Measurements from ENCODE around the gene AIG1.

AIG1 gene

GRCh38 chr6:143140767-143141166 is 80.1 kb downstream of the AIG1 start:
- Histone ChIP-seq H3K4me3 (ENCODE audit: low read length) (no peak overlapping the region), H3F3A (ENCODE audit: insufficient read depth, low read length) (no peaks in the 10 kb centered on the region), H2AFZ (ENCODE audit: low read length) (no peak overlapping the region), H3K9ac (ENCODE audit: low read length) (no peak overlapping the region), H3K4me2 (ENCODE audit: low read depth, low read length) (no peak overlapping the region), H3K36me3 (replicated peaks; ENCODE audit: insufficient read depth, low read length) (no peaks in the 10 kb centered on the region), H3K79me2 (ENCODE audit: low read length) (no peaks in the 10 kb centered on the region), H3K27ac (ENCODE audit: low read length) (no peak overlapping the region), H3K4me1 (ENCODE audit: low read length) (no peaks in the 10 kb centered on the region), H3K9me3 (replicated peaks; ENCODE audit: insufficient read depth, low read length) (no peaks in the 10 kb centered on the region), H3K27me3 (replicated peaks; ENCODE audit: insufficient read depth, low read length) (no peaks in the 10 kb centered on the region), H4K20me1 (ENCODE audit: insufficient read depth, low read length) (no peaks in the 10 kb centered on the region), H3K9me2 (replicated peaks; ENCODE audit: insufficient read depth, low read length) (no peaks in the 10 kb centered on the region)
- DNase-seq, result no peak
- TF ChIP-seq EZH2phosphoT487 (IDR thresholded peaks at IDR 0.05; ENCODE audit: low read length) (no peak), EZH2 (optimal IDR thresholded peaks at IDR 0.05; ENCODE audit: low read depth, low read length) (no peak), CTCF (IDR thresholded peaks at IDR 0.05; ENCODE audit: low read length) (no peak)

- Histone ChIP-seq H3K4me2 (ENCODE audit: low read depth, low read length) (no peak overlapping the region), H3K36me3 (replicated peaks; ENCODE audit: insufficient read depth, low read length) (no peaks in the 10 kb centered on the region), H3K79me2 (ENCODE audit: low read length) (no peaks in the 10 kb centered on the region), H3K9ac (ENCODE audit: low read length) (no peak overlapping the region), H3K4me1 (ENCODE audit: low read length) (no peaks in the 10 kb centered on the region), H3K4me3 (ENCODE audit: low read length) (no peak overlapping the region), H3K27me3 (replicated peaks; ENCODE audit: insufficient read depth, low read length) (no peaks in the 10 kb centered on the region), H3K9me2 (replicated peaks; ENCODE audit: insufficient read depth, low read length) (no peaks in the 10 kb centered on the region), H4K20me1 (ENCODE audit: insufficient read depth, low read length) (no peaks in the 10 kb centered on the region), H3K9me3 (replicated peaks; ENCODE audit: insufficient read depth, low read length) (no peaks in the 10 kb centered on the region), H3F3A (ENCODE audit: insufficient read depth, low read length) (no peaks in the 10 kb centered on the region), H3K27ac (ENCODE audit: low read length) (no peak overlapping the region), H2AFZ (ENCODE audit: low read length) (no peak overlapping the region)
- no peak for TF ChIP-seq EZH2phosphoT487 (IDR thresholded peaks at IDR 0.05; ENCODE audit: low read length)
- no peak for TF ChIP-seq CTCF (IDR thresholded peaks at IDR 0.05; ENCODE audit: low read length)
- TF ChIP-seq EZH2 (optimal IDR thresholded peaks at IDR 0.05; ENCODE audit: low read depth, low read length), result no peak
- DNase-seq, result no peak
Observed at GRCh38 chr6:143141442-143141841, 80.8 kb downstream of the AIG1 start.

GRCh38 chr6:143146186-143146851 is 85.6 kb downstream of the AIG1 start:
- no peaks in the 10 kb centered on the region for H3K9me3 ChIP-seq (replicated peaks; ENCODE audit: insufficient read depth, low read length)
- H3K36me3 ChIP-seq (replicated peaks; ENCODE audit: insufficient read depth, low read length), result no peaks in the 10 kb centered on the region
- no peak overlapping the region for H2AFZ ChIP-seq (ENCODE audit: low read length)
- H4K20me1 ChIP-seq (ENCODE audit: insufficient read depth, low read length), result no peaks in the 10 kb centered on the region
- no peak for DNase-seq
- H3K9me2 ChIP-seq (replicated peaks; ENCODE audit: insufficient read depth, low read length), result no peaks in the 10 kb centered on the region
- H3K4me1 ChIP-seq (ENCODE audit: low read length), result no peaks in the 10 kb centered on the region
- no peak for TF ChIP-seq EZH2phosphoT487 (IDR thresholded peaks at IDR 0.05; ENCODE audit: low read length)
- no peak for TF ChIP-seq EZH2 (optimal IDR thresholded peaks at IDR 0.05; ENCODE audit: low read depth, low read length)
- no peak for TF ChIP-seq CTCF (IDR thresholded peaks at IDR 0.05; ENCODE audit: low read length)
- H3K4me3 ChIP-seq (ENCODE audit: low read length), result no peak overlapping the region
- H3K27me3 ChIP-seq (replicated peaks; ENCODE audit: insufficient read depth, low read length), result no peaks in the 10 kb centered on the region
- no peak overlapping the region for H3K9ac ChIP-seq (ENCODE audit: low read length)
- H3F3A ChIP-seq (ENCODE audit: insufficient read depth, low read length), result no peaks in the 10 kb centered on the region
- no peak overlapping the region for H3K4me2 ChIP-seq (ENCODE audit: low read depth, low read length)
- H3K79me2 ChIP-seq (ENCODE audit: low read length), result no peaks in the 10 kb centered on the region
- H3K27ac ChIP-seq (ENCODE audit: low read length), result no peak overlapping the region

All from MM.1S (cell line).